ENCODE data around the gene DAZL.

DAZL gene

DNA sequence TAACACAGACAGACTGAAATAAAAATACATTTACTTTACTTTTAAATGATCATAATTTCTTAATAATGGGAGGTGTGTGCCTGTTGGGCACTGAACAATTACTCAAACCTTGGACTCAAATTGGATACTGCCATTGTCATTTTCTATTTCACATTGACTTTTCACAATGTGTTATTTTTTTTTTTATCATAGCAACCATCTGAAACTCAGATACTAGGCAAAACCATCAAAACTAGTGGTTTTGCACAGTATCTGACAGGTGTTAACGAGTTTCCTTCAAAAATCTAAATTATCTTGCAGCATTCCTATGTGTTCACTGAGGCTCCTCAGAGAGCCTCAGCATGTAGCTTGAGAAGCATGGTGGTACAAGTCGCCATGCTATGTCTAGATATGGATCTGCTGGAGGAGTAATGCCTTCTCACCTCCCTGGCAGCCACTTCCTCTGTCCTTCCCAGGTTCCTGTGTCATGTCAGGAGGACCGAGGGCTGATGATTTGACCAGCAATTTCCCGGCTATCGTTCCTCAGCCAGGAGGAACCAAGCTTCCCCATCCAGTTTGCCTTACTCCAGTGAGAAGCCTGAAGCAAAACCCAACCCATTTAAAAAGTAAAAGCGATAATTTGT lies 61.9 kb downstream of the DAZL start:
- no peak for DNase-seq (ENCODE audit: low read depth in 3 of 3)

GRCh38 chr3:16538507-16538906 lies 66.7 kb downstream of the DAZL start:
- DNase-seq (ENCODE audit: low read depth in 3 of 3): no peak

DNA sequence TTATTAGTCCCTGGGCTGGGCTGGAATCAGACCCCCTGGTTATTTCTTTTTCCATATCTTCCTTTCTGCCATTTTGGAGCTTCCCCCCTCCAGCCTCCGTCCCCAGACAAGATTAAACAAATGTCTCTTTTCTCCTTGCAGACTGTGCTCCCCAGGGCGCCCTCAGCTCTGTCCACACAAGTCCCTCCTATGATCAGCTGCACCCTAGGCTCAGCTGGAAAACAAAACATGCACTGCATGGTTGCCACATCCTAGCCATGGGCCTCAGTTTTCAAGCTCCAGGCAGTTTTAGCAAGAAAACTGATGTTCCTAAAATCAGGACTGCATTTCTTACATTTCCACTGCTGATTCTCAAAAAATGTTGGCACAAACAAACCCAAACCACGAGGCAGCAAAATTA lies 68.2 kb downstream of the DAZL start:
- no peak for DNase-seq (ENCODE audit: low read depth in 3 of 3)
